ENCODE data around the gene ATP2A2. TPM values are rescaled to one million over a fixed set of nuclear protein-coding genes. Genes with fewer than 3 reads are reported as not detected.

The ATP2A2 gene
- total and polyA plus RNA-seq, 2 donors (not counting 1 experiment from before 2014, with no cell fraction given): 35.3 to 68.2 TPM

DNA sequence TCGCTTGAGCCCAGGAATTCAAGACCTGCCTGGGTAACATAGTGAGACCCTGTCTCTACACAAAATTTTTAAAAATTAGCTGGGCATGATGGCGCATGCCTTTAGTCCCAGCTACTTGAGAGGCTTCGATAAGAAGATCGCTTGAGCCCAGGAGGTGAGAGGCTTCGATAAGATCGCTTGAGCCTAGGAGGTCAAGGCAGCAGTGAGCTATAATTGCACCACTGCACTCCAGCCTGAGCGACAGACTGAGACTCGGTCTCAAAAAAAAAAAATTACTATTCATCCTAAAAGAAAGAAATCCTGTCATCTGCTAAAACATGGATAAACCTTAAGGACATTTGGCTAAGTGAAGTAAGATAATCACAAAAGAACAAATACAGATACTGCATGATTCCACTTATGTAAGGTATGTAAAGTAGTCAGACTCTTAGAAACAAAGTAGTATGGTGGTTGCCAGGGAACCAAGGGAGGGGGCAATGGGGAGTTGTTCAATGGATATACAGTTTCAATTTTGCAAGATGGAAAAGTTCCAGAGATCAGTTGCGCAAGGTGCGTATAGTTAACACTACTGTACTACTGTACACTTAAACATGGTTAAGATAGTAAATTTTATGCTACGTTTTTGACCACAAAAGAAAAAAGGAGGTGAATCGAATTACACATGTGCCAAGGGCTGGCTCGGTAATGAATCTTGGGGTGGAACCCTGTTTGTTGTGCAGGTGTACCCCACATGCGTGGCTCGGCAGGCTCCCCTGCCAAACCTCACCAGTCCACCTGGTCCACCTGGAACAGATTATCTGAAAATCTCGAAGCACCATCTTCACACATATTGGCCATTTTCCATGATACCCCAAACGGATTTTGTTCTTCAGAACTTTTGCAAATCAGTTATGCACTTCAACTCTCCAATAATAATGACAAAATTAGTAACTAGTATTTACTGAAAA, 18.3 kb upstream of the ATP2A2 start:
- H3K9me3 ChIP-seq (ENCODE audit: control extremely low read depth in 1 of 3, control insufficient read depth in 2 of 3, insufficient read depth in 1 of 3, low read length in 2 of 3): no peaks in the 10 kb centered on the region
- no peaks in the 10 kb centered on the region for H3K9me3 Mint-ChIP-seq (ENCODE audit: insufficient read depth)
- ATAC-seq (ENCODE audit: low read depth) (no peak), DNase-seq (no peak)
- H4K20me1 ChIP-seq (ENCODE audit: control insufficient read depth, insufficient read depth, low read length, poor library complexity, severe bottlenecking): no peaks in the 10 kb centered on the region
- H3K4me1 ChIP-seq (ENCODE audit: control insufficient read depth in 2 of 2, insufficient read depth in 2 of 2, low read length in 2 of 2): no peaks in the 10 kb centered on the region
- no peak overlapping the region for H3K27ac ChIP-seq (ENCODE audit: low read length in 2 of 2)
- no peak overlapping the region for H2AFZ ChIP-seq (ENCODE audit: insufficient read depth, low read depth, low read length, poor library complexity, severe bottlenecking)
- no peaks in the 10 kb centered on the region for H3K79me2 ChIP-seq (ENCODE audit: control insufficient read depth, insufficient read depth, low read length)
- H3K27me3 ChIP-seq (replicated peaks in 1 of 4; ENCODE audit: control extremely low read depth in 1 of 4, control insufficient read depth in 3 of 4, insufficient read depth in 4 of 4, low read length in 3 of 4): no peaks in the 10 kb centered on the region
- peaks cover 6% of the 10 kb centered on the region for H3K27me3 Mint-ChIP-seq
- intact Hi-C loops (cut with micrococcal nuclease): no loop called here
- TF ChIP-seq, protein P1, sequence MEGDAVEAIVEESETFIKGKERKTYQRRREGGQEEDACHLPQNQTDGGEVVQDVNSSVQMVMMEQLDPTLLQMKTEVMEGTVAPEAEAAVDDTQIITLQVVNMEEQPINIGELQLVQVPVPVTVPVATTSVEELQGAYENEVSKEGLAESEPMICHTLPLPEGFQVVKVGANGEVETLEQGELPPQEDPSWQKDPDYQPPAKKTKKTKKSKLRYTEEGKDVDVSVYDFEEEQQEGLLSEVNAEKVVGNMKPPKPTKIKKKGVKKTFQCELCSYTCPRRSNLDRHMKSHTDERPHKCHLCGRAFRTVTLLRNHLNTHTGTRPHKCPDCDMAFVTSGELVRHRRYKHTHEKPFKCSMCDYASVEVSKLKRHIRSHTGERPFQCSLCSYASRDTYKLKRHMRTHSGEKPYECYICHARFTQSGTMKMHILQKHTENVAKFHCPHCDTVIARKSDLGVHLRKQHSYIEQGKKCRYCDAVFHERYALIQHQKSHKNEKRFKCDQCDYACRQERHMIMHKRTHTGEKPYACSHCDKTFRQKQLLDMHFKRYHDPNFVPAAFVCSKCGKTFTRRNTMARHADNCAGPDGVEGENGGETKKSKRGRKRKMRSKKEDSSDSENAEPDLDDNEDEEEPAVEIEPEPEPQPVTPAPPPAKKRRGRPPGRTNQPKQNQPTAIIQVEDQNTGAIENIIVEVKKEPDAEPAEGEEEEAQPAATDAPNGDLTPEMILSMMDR (IDR thresholded peaks at IDR 0.05): no peak
- no peak for TF ChIP-seq EZH2 (IDR thresholded peaks at IDR 0.05; ENCODE audit: borderline replicate concordance, insufficient read depth, low read depth, low read length, poor library complexity, severe bottlenecking)
- H3K4me1 Mint-ChIP-seq: no peaks in the 10 kb centered on the region
- no peak overlapping the region for H3K27ac Mint-ChIP-seq
- CTCF ChIA-PET: no interaction called here
- H3K4me3 Mint-ChIP-seq: no peak overlapping the region
- H3K4me2 ChIP-seq (replicated peaks; ENCODE audit: low read depth, low read length, poor library complexity, severe bottlenecking): no peak overlapping the region
- 97% methylated on average over 8 of the region's 17 CpGs for WGBS (ENCODE audit: insufficient coverage)
- no peak overlapping the region for H3K4me3 ChIP-seq (ENCODE audit: control extremely low read depth in 1 of 5, extremely low read depth in 1 of 5, insufficient read depth in 1 of 5, low read depth in 2 of 5, low read length in 4 of 5)
- H3K9ac ChIP-seq (ENCODE audit: low read length): no peak overlapping the region
- POLR2A ChIA-PET: no interaction called here
- no peaks in the 10 kb centered on the region for H3K36me3 ChIP-seq (replicated peaks in 1 of 2; ENCODE audit: control extremely low read depth in 1 of 2, control insufficient read depth in 1 of 2, extremely low read depth in 1 of 2, insufficient read depth in 2 of 2, low read length in 1 of 2)

DNA sequence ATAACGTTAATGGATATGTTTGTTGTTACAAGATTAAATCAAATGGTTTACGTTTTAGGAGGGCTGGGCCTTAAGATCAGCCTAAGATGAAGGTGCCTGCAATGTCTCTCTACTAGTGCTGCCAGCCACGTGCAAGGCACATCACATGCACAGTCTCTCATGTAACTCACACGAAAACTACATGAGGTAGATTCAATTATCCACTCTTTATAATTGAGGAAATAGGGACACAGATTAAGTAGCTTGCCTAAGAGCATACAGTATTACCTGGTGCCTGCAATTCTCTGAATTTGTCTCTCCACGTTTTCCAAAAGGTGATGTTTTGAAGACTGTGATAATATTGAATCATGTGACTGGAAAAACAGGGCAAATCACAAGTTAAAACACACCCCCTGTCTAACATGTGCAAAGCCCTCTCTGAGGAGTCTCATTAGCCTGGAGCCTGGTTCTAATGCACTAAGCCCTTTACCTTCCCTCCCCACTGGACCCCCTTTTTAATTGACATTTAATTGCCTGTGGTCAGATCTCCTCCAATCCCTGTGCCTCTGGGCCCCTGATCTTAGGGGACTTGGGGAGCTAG, 14.6 kb upstream of the ATP2A2 start:
- Histone ChIP-seq H3K4me3 (ENCODE audit: control extremely low read depth in 1 of 5, extremely low read depth in 1 of 5, insufficient read depth in 1 of 5, low read depth in 2 of 5, low read length in 4 of 5) (no peak overlapping the region), H3K4me1 (ENCODE audit: control insufficient read depth in 2 of 2, insufficient read depth in 2 of 2, low read length in 2 of 2) (no peaks in the 10 kb centered on the region), H3K9me3 (ENCODE audit: control extremely low read depth in 1 of 3, control insufficient read depth in 2 of 3, insufficient read depth in 1 of 3, low read length in 2 of 3) (no peaks in the 10 kb centered on the region), H4K20me1 (ENCODE audit: control insufficient read depth, insufficient read depth, low read length, poor library complexity, severe bottlenecking) (no peaks in the 10 kb centered on the region), H2AFZ (ENCODE audit: insufficient read depth, low read depth, low read length, poor library complexity, severe bottlenecking) (no peak overlapping the region), H3K9ac (ENCODE audit: low read length) (no peak overlapping the region), H3K79me2 (ENCODE audit: control insufficient read depth, insufficient read depth, low read length) (no peaks in the 10 kb centered on the region), H3K4me2 (replicated peaks; ENCODE audit: low read depth, low read length, poor library complexity, severe bottlenecking) (no peak overlapping the region), H3K27me3 (replicated peaks in 1 of 4; ENCODE audit: control extremely low read depth in 1 of 4, control insufficient read depth in 3 of 4, insufficient read depth in 4 of 4, low read length in 3 of 4) (peaks cover 0 to 5% (median 2%) of the 10 kb centered on the region in 4 experiments), H3K27ac (ENCODE audit: low read length in 2 of 2) (no peak overlapping the region), H3K36me3 (replicated peaks in 1 of 2; ENCODE audit: control extremely low read depth in 1 of 2, control insufficient read depth in 1 of 2, extremely low read depth in 1 of 2, insufficient read depth in 2 of 2, low read length in 1 of 2) (no peaks in the 10 kb centered on the region)
- WGBS (ENCODE audit: insufficient coverage): no CpG with 5 or more reads among the region's 5 CpGs
- TF ChIP-seq, protein P1 (IDR thresholded peaks at IDR 0.05): no peak
- no peak for TF ChIP-seq EZH2 (IDR thresholded peaks at IDR 0.05; ENCODE audit: borderline replicate concordance, insufficient read depth, low read depth, low read length, poor library complexity, severe bottlenecking)
- H3K27me3 Mint-ChIP-seq: peaks cover 21% of the 10 kb centered on the region
- H3K4me1 Mint-ChIP-seq: no peaks in the 10 kb centered on the region
- no peak overlapping the region for H3K27ac Mint-ChIP-seq
- ChIA-PET POLR2A (no interaction called here), CTCF (no interaction called here)
- intact Hi-C loops (cut with micrococcal nuclease): no loop called here
- no peak overlapping the region for H3K4me3 Mint-ChIP-seq
- ATAC-seq (ENCODE audit: low read depth) (no peak), DNase-seq (no peak)
- H3K9me3 Mint-ChIP-seq (ENCODE audit: insufficient read depth): no peaks in the 10 kb centered on the region

Data from B cell (primary cell).